ENCODE results near the gene DNAL4. TPM values are rescaled to one million over a fixed set of nuclear protein-coding genes. Genes with fewer than 3 reads are reported as not detected.
A peak's percentile ranks its signal among the peaks of the same experiment; 100 is the strongest.

DNAL4 gene
- total RNA-seq, 2 donors from 2014 or later, result 14.4 to 16.8 TPM

GRCh38 chr22:38734421-38735100, 59.4 kb downstream of the DNAL4 start:
- intact Hi-C loops (cut with DNase I, micrococcal nuclease), result no loop called here
- ATAC-seq, result peak; percentile 3
- peak in 1 of 2 donors; percentile 24 for DNase-seq

GRCh38 chr22:38733724-38734381, 60.1 kb downstream of the DNAL4 start:
- ATAC-seq (peak; percentile 7), DNase-seq (peak in 1 of 2 donors; percentile 72)
- intact Hi-C loops (cut with DNase I, micrococcal nuclease), result no loop called here

- DNase-seq (peak; percentile 49 to 81), ATAC-seq (peak; percentile 77)
- intact Hi-C loops (cut with DNase I, micrococcal nuclease), result no loop called here
Observed at GRCh38 chr22:38733329-38733723, 60.6 kb downstream of the DNAL4 start.

- DNase-seq (peak in 1 of 2 donors; percentile 21), ATAC-seq (no peak)
- intact Hi-C loops (cut with DNase I, micrococcal nuclease), result no loop called here
Observed at GRCh38 chr22:38732251-38732815, 61.6 kb downstream of the DNAL4 start.

GRCh38 chr22:38731703-38732161, 62.2 kb downstream of the DNAL4 start:
- intact Hi-C loops (cut with DNase I, micrococcal nuclease), result no loop called here
- ATAC-seq, result no peak
- peak in 1 of 2 donors; percentile 17 for DNase-seq

GRCh38 chr22:38730411-38730871, 63.5 kb downstream of the DNAL4 start:
- intact Hi-C loops (cut with DNase I, micrococcal nuclease), result no loop called here
- peak in 1 of 2 donors; percentile 19 for DNase-seq
- ATAC-seq, result no peak

- intact Hi-C loops (cut with DNase I, micrococcal nuclease), result no loop called here
- ATAC-seq, result no peak
- peak in 1 of 2 donors; percentile 5 for DNase-seq
Observed at GRCh38 chr22:38729946-38730345, 64.0 kb downstream of the DNAL4 start.

- ATAC-seq (no peak), DNase-seq (peak in 1 of 2 donors; percentile 15)
- intact Hi-C loops (cut with DNase I, micrococcal nuclease), result no loop called here
Observed at GRCh38 chr22:38728871-38729796, 64.8 kb downstream of the DNAL4 start.

Other genes starting within 250 kb of the DNAL4 start
- gene DMC1, start 224.0 kb downstream of the DNAL4 start, total RNA-seq, result 1 to 10 TPM in 1 of 2 donors, under 1 TPM in 1; 0.87 to 1.2 TPM
- gene FAM227A, start 137.8 kb downstream of the DNAL4 start, total RNA-seq, result under 1 TPM; 0.50 to 0.82 TPM
- 10 to 100 TPM; 21.5 to 28.7 TPM for gene CBY1, start 137.5 kb downstream of the DNAL4 start, total RNA-seq
- gene TOMM22, start 112.2 kb downstream of the DNAL4 start, total RNA-seq, result 10 to 100 TPM; 85.0 to 98.7 TPM
- gene JOSD1, start 93.2 kb downstream of the DNAL4 start, total RNA-seq, result 100 to 1,000 TPM in 1 of 2 donors, 10 to 100 TPM in 1; 93.1 to 144 TPM
- 10 to 100 TPM; 66.6 to 72.6 TPM for gene GTPBP1, start 88.2 kb downstream of the DNAL4 start, total RNA-seq
- 100 to 1,000 TPM; 143 to 148 TPM for gene SUN2, start 38.1 kb downstream of the DNAL4 start, total RNA-seq
- gene NPTXR, start 49.9 kb upstream of the DNAL4 start, total RNA-seq, result 1 to 10 TPM in 1 of 2 donors, under 1 TPM in 1; 0.46 to 2.5 TPM
- 10 to 100 TPM in 1 of 2 donors, 1 to 10 TPM in 1; 6.8 to 28.4 TPM for gene CBX6, start 78.1 kb upstream of the DNAL4 start, total RNA-seq
- 1 to 10 TPM; 1.4 to 2.2 TPM for gene APOBEC3A, start 163.5 kb upstream of the DNAL4 start, total RNA-seq
- gene APOBEC3B, start 188.2 kb upstream of the DNAL4 start, total RNA-seq, result 10 to 100 TPM in 1 of 2 donors, 1 to 10 TPM in 1; 8.2 to 34.3 TPM
- gene APOBEC3C, start 220.1 kb upstream of the DNAL4 start, total RNA-seq, result 10 to 100 TPM; 19.9 to 37.7 TPM
- gene APOBEC3D, start 227.0 kb upstream of the DNAL4 start, total RNA-seq, result 1 to 10 TPM; 3.6 to 7.2 TPM
- 1 to 10 TPM; 6.3 to 6.6 TPM for gene APOBEC3F, start 246.7 kb upstream of the DNAL4 start, total RNA-seq